ENCODE results near the gene SNX8.

The SNX8 gene

GRCh38 chr7:2279896-2280295 lies 34.3 kb downstream of the SNX8 start:
- DNase-seq (ENCODE audit: low read depth): no peak

GRCh38 chr7:2278026-2278425 lies 36.2 kb downstream of the SNX8 start:
- TF ChIP-seq CTCF (IDR thresholded peaks at IDR 0.05; ENCODE audit: low read length, missing control alignments): no peak
- DNase-seq (ENCODE audit: low read depth): no peak
- no peak overlapping the region for H3K4me3 ChIP-seq (replicated peaks; ENCODE audit: low read depth, low read length)

More at GRCh38 chr7:2279896-2280295, 34.3 kb downstream of the SNX8 start:
- H3K4me3 ChIP-seq (replicated peaks; ENCODE audit: low read depth, low read length): no peak overlapping the region
- no peak for TF ChIP-seq CTCF (IDR thresholded peaks at IDR 0.05; ENCODE audit: low read length, missing control alignments)

GRCh38 chr7:2276107-2276506 lies 38.1 kb downstream of the SNX8 start:
- no peak for DNase-seq (ENCODE audit: low read depth)
- H3K4me3 ChIP-seq (replicated peaks; ENCODE audit: low read depth, low read length): no peak overlapping the region
- TF ChIP-seq CTCF (IDR thresholded peaks at IDR 0.05; ENCODE audit: low read length, missing control alignments): no peak

- DNase-seq (ENCODE audit: low read depth): no peak
- no peak for TF ChIP-seq CTCF (IDR thresholded peaks at IDR 0.05; ENCODE audit: low read length, missing control alignments)
- H3K4me3 ChIP-seq (replicated peaks; ENCODE audit: low read depth, low read length): no peak overlapping the region
Observed at GRCh38 chr7:2275101-2275500, 39.1 kb downstream of the SNX8 start.

- H3K4me3 ChIP-seq (replicated peaks; ENCODE audit: low read depth, low read length): no peak overlapping the region
- no peak for DNase-seq (ENCODE audit: low read depth)
- no peak for TF ChIP-seq CTCF (IDR thresholded peaks at IDR 0.05; ENCODE audit: low read length, missing control alignments)
Observed at GRCh38 chr7:2274666-2275065, 39.6 kb downstream of the SNX8 start.

GRCh38 chr7:2273866-2274265 lies 40.4 kb downstream of the SNX8 start:
- no peak for DNase-seq (ENCODE audit: low read depth)
- H3K4me3 ChIP-seq (replicated peaks; ENCODE audit: low read depth, low read length): no peak overlapping the region
- no peak for TF ChIP-seq CTCF (IDR thresholded peaks at IDR 0.05; ENCODE audit: low read length, missing control alignments)

GRCh38 chr7:2272031-2272430 lies 42.2 kb downstream of the SNX8 start:
- DNase-seq (ENCODE audit: low read depth): no peak
- TF ChIP-seq CTCF (IDR thresholded peaks at IDR 0.05; ENCODE audit: low read length, missing control alignments): no peak
- no peak overlapping the region for H3K4me3 ChIP-seq (replicated peaks; ENCODE audit: low read depth, low read length)

Measured in fibroblast of pulmonary artery (primary cell).